Endodermal cell (in vitro differentiated cells): ENCODE results near the gene FAM50A. TPM values are rescaled to one million over a fixed set of nuclear protein-coding genes. Genes with fewer than 3 reads are reported as not detected.
"Not testable (repeated sequence)": the region's sequence is repeated elsewhere in the genome, so short reads cannot be mapped to it uniquely, and the experiment has no call there.

ENCODE experiments used
- DNase-seq: peaks from one replicate; pipeline ENCODE4 v3.0.0-alpha.2; 2017
- H3K27ac ChIP-seq: 2 replicates; pipeline ENCODE4 v1.5.1; 2013; ENCODE audit warnings: mild to moderate bottlenecking, low read depth, low read length, moderate library complexity
- H3K27me3 ChIP-seq: 2 replicates; pipeline ENCODE4 v1.6.1; 2013; ENCODE audit warnings: mild to moderate bottlenecking, low read length, moderate library complexity; ENCODE audit not compliant: insufficient read depth, control insufficient read depth, poor library complexity, severe bottlenecking
- H3K36me3 ChIP-seq: 2 replicates; pipeline ENCODE4 v1.7.0; 2013; ENCODE audit warnings: mild to moderate bottlenecking, low read length, moderate library complexity; ENCODE audit not compliant: control insufficient read depth, insufficient read depth
- H3K4me1 ChIP-seq: one replicate; pipeline ENCODE4 v1.7.0; 2013; ENCODE audit warnings: low read length; ENCODE audit not compliant: control insufficient read depth, insufficient read depth
- H3K4me3 ChIP-seq: 2 replicates; pipeline ENCODE4 v1.5.1; 2013; ENCODE audit warnings: mild to moderate bottlenecking, low read length, moderate library complexity
- H3K9ac ChIP-seq: 2 replicates; pipeline ENCODE4 v1.6.1; 2013; ENCODE audit warnings: mild to moderate bottlenecking, low read length, moderate library complexity; ENCODE audit not compliant: poor library complexity, severe bottlenecking; ENCODE audit errors: extremely low read depth
- H3K9me3 ChIP-seq: 2 replicates; pipeline ENCODE4 v1.6.1; 2013; ENCODE audit warnings: mild to moderate bottlenecking, low read length, moderate library complexity; ENCODE audit not compliant: control insufficient read depth
- H3K27ac Mint-ChIP-seq: 2 replicates; pipeline ENCODE4 v1.8.0; 2020; ENCODE audit warnings: mixed read lengths
- H3K27me3 Mint-ChIP-seq: 2 replicates; pipeline ENCODE4 v1.8.0; 2021; ENCODE audit warnings: mild to moderate bottlenecking, mixed read lengths; ENCODE audit not compliant: insufficient read depth
- H3K36me3 Mint-ChIP-seq: 2 replicates; pipeline ENCODE4 v1.8.0; 2020; ENCODE audit warnings: low read depth, mixed read lengths
- H3K4me1 Mint-ChIP-seq: 2 replicates; pipeline ENCODE4 v1.8.0; 2020; ENCODE audit warnings: mixed read lengths
- H3K4me3 Mint-ChIP-seq: 2 replicates; pipeline ENCODE4 v1.8.0; 2020; ENCODE audit warnings: mild to moderate bottlenecking, moderate library complexity, mixed read lengths
- H3K9me3 Mint-ChIP-seq: 2 replicates; pipeline ENCODE4 v1.8.0; 2020; ENCODE audit warnings: mild to moderate bottlenecking, mixed read lengths
- CTCF ChIP-seq: fragments of 200-600 bp; sonication (generic); conservative IDR thresholded peaks from 2 replicates; pipeline ENCODE4 v1.5.0; 2021; ENCODE audit warnings: antibody characterized with exemption, mild to moderate bottlenecking
- WGBS, 2 experiments: methylation state at CpG; one replicate each; pipeline versions ENCODE4 v1.1.5 to v1.1.7; 2013; ENCODE audit warnings: missing lambda C conversion rate in 2 of 2, mixed read lengths in 1 of 2; ENCODE audit not compliant: insufficient coverage in 1 of 2, insufficient read length in 1 of 2; 5-methylcytosine and 5-hydroxymethylcytosine counted together
- total RNA-seq, 2 donors: library from RNA; stranded (reverse); fragmentation: NEBNext Ultra II Directional in 1 of 2; extraction: Animal tissue kit (Norgen Biotek cat#: 25700) in 1 of 2; gene quantifications; 2 replicates in 1 of 2; 3 replicates in 1 of 2; pipeline ENCODE4 v1.2.1, GENCODE V29; 2021

The FAM50A gene
- total RNA-seq, 2 donors from 2014 or later, result 91.0 to 102 TPM

GRCh38 chrX:154399527-154400368 is 44.2 kb upstream of the FAM50A start:
- no peaks in the 10 kb centered on the region for H3K27me3 ChIP-seq
- Mint-ChIP-seq H3K4me1 (peaks cover 5% of the 10 kb centered on the region), H3K36me3 (peaks cover 24% of the 10 kb centered on the region), H3K9me3 (peaks cover 70% of the 10 kb centered on the region), H3K4me3 (peak overlapping the region; percentile 91), H3K27me3 (no peaks in the 10 kb centered on the region), H3K27ac (peak overlapping the region; percentile 98)
- no peak overlapping the region for H3K27ac ChIP-seq
- 67% methylated on average over 13 of the region's 14 CpGs; no CpG with 5 or more reads in 1 of the 2 experiments for WGBS, 2 experiments
- H3K9me3 ChIP-seq, result no peaks in the 10 kb centered on the region
- peaks cover 22% of the 10 kb centered on the region for H3K36me3 ChIP-seq
- TF ChIP-seq CTCF, result no peak
- H3K4me3 ChIP-seq, result peak overlapping the region; percentile 96
- H3K4me1 ChIP-seq, result no peaks in the 10 kb centered on the region
- DNase-seq, result peak; percentile 31
- H3K9ac ChIP-seq, result peak overlapping the region; percentile 99

GRCh38 chrX:154400369-154400817 is 43.5 kb upstream of the FAM50A start:
- Histone ChIP-seq H3K36me3 (peaks cover 22% of the 10 kb centered on the region), H3K4me3 (peak overlapping the region; percentile 96)
- H3K4me3 Mint-ChIP-seq, result peak overlapping the region; percentile 91
- H3K27me3 Mint-ChIP-seq, H3K9ac ChIP-seq, H3K4me1 ChIP-seq, H3K4me1 Mint-ChIP-seq, DNase-seq, H3K27ac ChIP-seq, H3K9me3 ChIP-seq, H3K27me3 ChIP-seq: not testable (repeated sequence)
- 93% methylated on average over 4 of the region's 6 CpGs; no CpG with 5 or more reads in 1 of the 2 experiments for WGBS, 2 experiments
- H3K9me3 Mint-ChIP-seq, result peaks cover 77% of the 10 kb centered on the region
- H3K27ac Mint-ChIP-seq, result peak overlapping the region; percentile 55
- peaks cover 24% of the 10 kb centered on the region for H3K36me3 Mint-ChIP-seq

GRCh38 chrX:154401045-154401799 is 42.7 kb upstream of the FAM50A start:
- 76% methylated on average over 6 of the region's 6 CpGs; no CpG with 5 or more reads in 1 of the 2 experiments for WGBS, 2 experiments
- H3K27ac ChIP-seq, result no peak overlapping the region
- no peak for TF ChIP-seq CTCF

More at GRCh38 chrX:154401045-154401799, 42.7 kb upstream of the FAM50A start:
- no peaks in the 10 kb centered on the region for H3K27me3 ChIP-seq
- no peaks in the 10 kb centered on the region for H3K9me3 ChIP-seq
- peak; percentile 81 for DNase-seq
- no peak overlapping the region for H3K9ac ChIP-seq
- H3K4me1 ChIP-seq, result no peaks in the 10 kb centered on the region
- Mint-ChIP-seq H3K36me3 (peaks cover 24% of the 10 kb centered on the region), H3K4me3 (peak overlapping the region; percentile 91), H3K9me3 (peaks cover 76% of the 10 kb centered on the region), H3K27ac (peak overlapping the region; percentile 84), H3K4me1 (peaks cover 5% of the 10 kb centered on the region), H3K27me3 (no peaks in the 10 kb centered on the region)
- H3K36me3 ChIP-seq, result peaks cover 22% of the 10 kb centered on the region
- no peak overlapping the region for H3K4me3 ChIP-seq
